ENCODE results near the gene SLC49A4.
A peak's percentile ranks its signal among the peaks of the same experiment; 100 is the strongest.

SLC49A4 gene

GRCh38 chr3:122793568-122794416 lies 1.1 kb upstream of the SLC49A4 start, which contains the start of gene HSPBAP1 (continued):
- peak; percentile 98 for TF ChIP-seq ZNF704 (tag by site-specific recombination; IDR thresholded peaks at IDR 0.05)
- TF ChIP-seq ZNF157 (tag by site-specific recombination; IDR thresholded peaks at IDR 0.05): no peak
- peak; percentile 75 for TF ChIP-seq KLF8 (tag by site-specific recombination; IDR thresholded peaks at IDR 0.05)
- no peak for TF ChIP-seq GLI2 (tag by site-specific recombination; IDR thresholded peaks at IDR 0.05; ENCODE audit: borderline replicate concordance, low read depth)
- TF ChIP-seq, protein P1, sequence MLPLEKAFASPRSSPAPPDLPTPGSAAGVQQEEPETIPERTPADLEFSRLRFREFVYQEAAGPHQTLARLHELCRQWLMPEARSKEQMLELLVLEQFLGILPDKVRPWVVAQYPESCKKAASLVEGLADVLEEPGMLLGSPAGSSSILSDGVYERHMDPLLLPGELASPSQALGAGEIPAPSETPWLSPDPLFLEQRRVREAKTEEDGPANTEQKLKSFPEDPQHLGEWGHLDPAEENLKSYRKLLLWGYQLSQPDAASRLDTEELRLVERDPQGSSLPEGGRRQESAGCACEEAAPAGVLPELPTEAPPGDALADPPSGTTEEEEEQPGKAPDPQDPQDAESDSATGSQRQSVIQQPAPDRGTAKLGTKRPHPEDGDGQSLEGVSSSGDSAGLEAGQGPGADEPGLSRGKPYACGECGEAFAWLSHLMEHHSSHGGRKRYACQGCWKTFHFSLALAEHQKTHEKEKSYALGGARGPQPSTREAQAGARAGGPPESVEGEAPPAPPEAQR (tag by site-specific recombination; IDR thresholded peaks at IDR 0.05): no peak
- TF ChIP-seq CTCF (tag by site-specific recombination; IDR thresholded peaks at IDR 0.05): no peak
- peak; percentile 52 for TF ChIP-seq SP7 (tag by site-specific recombination; IDR thresholded peaks at IDR 0.05)
- TF ChIP-seq HIC1 (tag by site-specific recombination; IDR thresholded peaks at IDR 0.05): peak; percentile 63
- peak; percentile 15; the same call in 1 of the 2 replicates for TF ChIP-seq ZNF639 (tag by site-specific recombination; IDR thresholded peaks at IDR 0.05)
- TF ChIP-seq, protein P2, sequence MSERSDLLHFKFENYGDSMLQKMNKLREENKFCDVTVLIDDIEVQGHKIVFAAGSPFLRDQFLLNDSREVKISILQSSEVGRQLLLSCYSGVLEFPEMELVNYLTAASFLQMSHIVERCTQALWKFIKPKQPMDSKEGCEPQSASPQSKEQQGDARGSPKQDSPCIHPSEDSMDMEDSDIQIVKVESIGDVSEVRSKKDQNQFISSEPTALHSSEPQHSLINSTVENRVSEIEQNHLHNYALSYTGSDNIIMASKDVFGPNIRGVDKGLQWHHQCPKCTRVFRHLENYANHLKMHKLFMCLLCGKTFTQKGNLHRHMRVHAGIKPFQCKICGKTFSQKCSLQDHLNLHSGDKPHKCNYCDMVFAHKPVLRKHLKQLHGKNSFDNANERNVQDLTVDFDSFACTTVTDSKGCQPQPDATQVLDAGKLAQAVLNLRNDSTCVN (tag by site-specific recombination; optimal IDR thresholded peaks at IDR 0.05): peak; percentile 35
- TF ChIP-seq, protein P3, sequence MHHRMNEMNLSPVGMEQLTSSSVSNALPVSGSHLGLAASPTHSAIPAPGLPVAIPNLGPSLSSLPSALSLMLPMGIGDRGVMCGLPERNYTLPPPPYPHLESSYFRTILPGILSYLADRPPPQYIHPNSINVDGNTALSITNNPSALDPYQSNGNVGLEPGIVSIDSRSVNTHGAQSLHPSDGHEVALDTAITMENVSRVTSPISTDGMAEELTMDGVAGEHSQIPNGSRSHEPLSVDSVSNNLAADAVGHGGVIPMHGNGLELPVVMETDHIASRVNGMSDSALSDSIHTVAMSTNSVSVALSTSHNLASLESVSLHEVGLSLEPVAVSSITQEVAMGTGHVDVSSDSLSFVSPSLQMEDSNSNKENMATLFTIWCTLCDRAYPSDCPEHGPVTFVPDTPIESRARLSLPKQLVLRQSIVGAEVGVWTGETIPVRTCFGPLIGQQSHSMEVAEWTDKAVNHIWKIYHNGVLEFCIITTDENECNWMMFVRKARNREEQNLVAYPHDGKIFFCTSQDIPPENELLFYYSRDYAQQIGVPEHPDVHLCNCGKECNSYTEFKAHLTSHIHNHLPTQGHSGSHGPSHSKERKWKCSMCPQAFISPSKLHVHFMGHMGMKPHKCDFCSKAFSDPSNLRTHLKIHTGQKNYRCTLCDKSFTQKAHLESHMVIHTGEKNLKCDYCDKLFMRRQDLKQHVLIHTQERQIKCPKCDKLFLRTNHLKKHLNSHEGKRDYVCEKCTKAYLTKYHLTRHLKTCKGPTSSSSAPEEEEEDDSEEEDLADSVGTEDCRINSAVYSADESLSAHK (tag by site-specific recombination; IDR thresholded peaks at IDR 0.05): no peak
- TF ChIP-seq BCL11A (tag by site-specific recombination; IDR thresholded peaks at IDR 0.05; ENCODE audit: low read depth): no peak; the same call in 1 of the 2 replicates
- peak; percentile 63; the same call in 1 of the 2 replicates for TF ChIP-seq GLIS2 (tag by site-specific recombination; IDR thresholded peaks at IDR 0.05)
- TF ChIP-seq, protein P4, sequence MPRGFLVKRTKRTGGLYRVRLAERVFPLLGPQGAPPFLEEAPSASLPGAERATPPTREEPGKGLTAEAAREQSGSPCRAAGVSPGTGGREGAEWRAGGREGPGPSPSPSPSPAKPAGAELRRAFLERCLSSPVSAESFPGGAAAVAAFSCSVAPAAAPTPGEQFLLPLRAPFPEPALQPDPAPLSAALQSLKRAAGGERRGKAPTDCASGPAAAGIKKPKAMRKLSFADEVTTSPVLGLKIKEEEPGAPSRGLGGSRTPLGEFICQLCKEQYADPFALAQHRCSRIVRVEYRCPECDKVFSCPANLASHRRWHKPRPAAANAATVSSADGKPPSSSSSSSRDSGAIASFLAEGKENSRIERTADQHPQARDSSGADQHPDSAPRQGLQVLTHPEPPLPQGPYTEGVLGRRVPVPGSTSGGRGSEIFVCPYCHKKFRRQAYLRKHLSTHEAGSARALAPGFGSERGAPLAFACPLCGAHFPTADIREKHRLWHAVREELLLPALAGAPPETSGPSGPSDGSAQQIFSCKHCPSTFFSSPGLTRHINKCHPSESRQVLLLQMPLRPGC (tag by site-specific recombination; IDR thresholded peaks at IDR 0.05): peak; percentile 22; the same call in 1 of the 2 replicates
- no peak for TF ChIP-seq ZNF350 (tag by site-specific recombination; IDR thresholded peaks at IDR 0.05)
- no peak for TF ChIP-seq ZNF274 (IDR thresholded peaks at IDR 0.05; ENCODE audit: low read length)
- TF ChIP-seq ZNF274 (tag by site-specific recombination; IDR thresholded peaks at IDR 0.05; ENCODE audit: borderline replicate concordance): no peak
- 0 out of 2 replicates have a peak, but pooled peaks have one; percentile 34 for TF ChIP-seq ZNF449 (tag by site-specific recombination; IDR thresholded peaks at IDR 0.05)
- TF ChIP-seq ZBTB20 (tag by site-specific recombination; IDR thresholded peaks at IDR 0.05): peak; percentile 71
- peak; percentile 76 for TF ChIP-seq SP2 (tag by site-specific recombination; IDR thresholded peaks at IDR 0.05)
- no peak for TF ChIP-seq ZNF362 (tag by site-specific recombination; IDR thresholded peaks at IDR 0.05)
